HG03520 (cell line): ENCODE results near the gene SLC7A1.

Source experiments
- ATAC-seq: cut with Tn5 transposase; IDR thresholded peaks from one replicate; pipeline ENCODE4 v1.9.1; 2021; ENCODE audit warnings: mild to moderate bottlenecking, moderate library complexity; ENCODE audit not compliant: unreplicated experiment

Gene SLC7A1

GRCh38 chr13:29583073-29583785, 12.3 kb downstream of the SLC7A1 start:
- ATAC-seq = no peak

GRCh38 chr13:29582171-29582570, 13.3 kb downstream of the SLC7A1 start:
- no peak for ATAC-seq

- ATAC-seq = no peak
Measured at GRCh38 chr13:29581666-29582065, 13.8 kb downstream of the SLC7A1 start.

- ATAC-seq = no peak
Measured at GRCh38 chr13:29579094-29579493, 16.4 kb downstream of the SLC7A1 start.

GRCh38 chr13:29578300-29579085, 17.0 kb downstream of the SLC7A1 start:
- no peak for ATAC-seq

- ATAC-seq = no peak
Measured at GRCh38 chr13:29577136-29578051, 18.1 kb downstream of the SLC7A1 start.

GRCh38 chr13:29576581-29576980, 18.9 kb downstream of the SLC7A1 start:
- no peak for ATAC-seq

GRCh38 chr13:29575098-29575497, 20.4 kb downstream of the SLC7A1 start:
- no peak for ATAC-seq

GRCh38 chr13:29573190-29573589, 22.3 kb downstream of the SLC7A1 start:
- ATAC-seq = no peak

- no peak for ATAC-seq
Measured at GRCh38 chr13:29572575-29572974, 22.9 kb downstream of the SLC7A1 start.

GRCh38 chr13:29571876-29572570, 23.5 kb downstream of the SLC7A1 start:
- ATAC-seq = no peak

- ATAC-seq = no peak
Measured at GRCh38 chr13:29570051-29570654, 25.3 kb downstream of the SLC7A1 start.

- ATAC-seq = no peak
Measured at GRCh38 chr13:29569253-29570050, 26.0 kb downstream of the SLC7A1 start.

GRCh38 chr13:29568731-29569130, 26.8 kb downstream of the SLC7A1 start:
- ATAC-seq = no peak

- ATAC-seq = no peak
Measured at GRCh38 chr13:29567411-29567810, 28.1 kb downstream of the SLC7A1 start.

- no peak for ATAC-seq
Measured at GRCh38 chr13:29566206-29566605, 29.3 kb downstream of the SLC7A1 start.

- ATAC-seq = no peak
Measured at GRCh38 chr13:29564818-29565217, 30.7 kb downstream of the SLC7A1 start.

GRCh38 chr13:29564373-29564772, 31.1 kb downstream of the SLC7A1 start:
- ATAC-seq = no peak

- ATAC-seq = no peak
Measured at GRCh38 chr13:29563941-29564340, 31.5 kb downstream of the SLC7A1 start.
